GM13976 (cell line): ENCODE results near the gene PCED1B.

Source experiments
- DNase-seq: peaks from one replicate; pipeline ENCODE4 v3.0.0; 2012; ENCODE audit warnings: low spot score
- CTCF ChIP-seq: IDR thresholded peaks from 2 replicates; pipeline ENCODE4 v1.5.1; 2012; ENCODE audit warnings: borderline replicate concordance, mild to moderate bottlenecking; ENCODE audit not compliant: insufficient read depth; ENCODE audit errors: extremely low read depth, missing control alignments, control extremely low read depth
- in situ Hi-C: fragments of 300-500 bp; cut with MboI; formaldehyde crosslinking; loops from one replicate; pipeline ENCODE4 v1.12.0; 2022; ENCODE audit warnings: low sequenced_read_pairs, mixed read lengths, inconsistent platforms; ENCODE audit not compliant: unreplicated experiment

Gene PCED1B

DNA sequence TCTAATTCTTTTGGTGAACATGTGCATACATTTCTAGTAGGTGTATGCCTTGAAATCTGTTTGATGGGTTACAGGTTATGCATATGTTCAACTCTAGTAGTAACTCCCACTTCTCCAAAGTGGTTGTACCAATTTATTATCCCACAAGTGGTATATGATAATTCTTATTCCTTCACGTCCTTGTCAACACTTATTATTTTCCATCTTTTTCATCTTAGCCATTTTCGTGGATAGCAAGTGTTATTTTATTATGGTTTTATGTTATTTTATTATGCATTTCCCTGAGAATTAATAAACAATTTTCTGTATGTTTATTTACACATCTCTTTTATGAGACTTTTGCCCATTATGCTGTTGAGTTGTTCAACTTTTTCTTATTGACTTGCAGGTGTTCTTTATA lies 11.6 kb downstream of the PCED1B start:
- no peak for TF ChIP-seq CTCF
- in situ Hi-C loops = no loop called here
- DNase-seq = no peak

DNA sequence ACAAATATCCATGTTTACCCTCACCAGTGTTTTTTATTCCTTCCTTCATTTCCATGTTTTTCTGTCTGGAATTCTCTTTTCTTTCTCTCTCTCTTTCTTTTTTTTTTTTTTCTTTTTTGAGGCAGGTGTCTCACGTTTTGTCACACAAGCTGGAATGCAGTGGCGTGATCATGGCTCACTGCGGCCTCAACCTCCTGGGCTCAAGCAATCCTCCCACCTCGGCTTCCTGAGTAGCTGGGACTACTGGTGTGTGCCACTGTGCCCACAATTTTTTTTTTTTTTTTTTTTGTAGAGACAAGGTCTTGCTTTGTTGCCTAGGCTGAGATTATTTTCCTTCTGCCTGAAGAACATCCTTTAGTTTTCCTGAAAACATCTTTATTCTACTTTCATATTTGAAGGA lies 15.4 kb downstream of the PCED1B start:
- TF ChIP-seq CTCF = no peak
- no peak for DNase-seq
- in situ Hi-C loops = no loop called here

GRCh38 chr12:47095446-47096236 lies 16.2 kb downstream of the PCED1B start:
- no peak for DNase-seq
- no peak for TF ChIP-seq CTCF
- in situ Hi-C loops = no loop called here

- no peak for DNase-seq
- in situ Hi-C loops = no loop called here
- TF ChIP-seq CTCF = no peak
Observed at GRCh38 chr12:47097276-47097896, 18.0 kb downstream of the PCED1B start.

DNA sequence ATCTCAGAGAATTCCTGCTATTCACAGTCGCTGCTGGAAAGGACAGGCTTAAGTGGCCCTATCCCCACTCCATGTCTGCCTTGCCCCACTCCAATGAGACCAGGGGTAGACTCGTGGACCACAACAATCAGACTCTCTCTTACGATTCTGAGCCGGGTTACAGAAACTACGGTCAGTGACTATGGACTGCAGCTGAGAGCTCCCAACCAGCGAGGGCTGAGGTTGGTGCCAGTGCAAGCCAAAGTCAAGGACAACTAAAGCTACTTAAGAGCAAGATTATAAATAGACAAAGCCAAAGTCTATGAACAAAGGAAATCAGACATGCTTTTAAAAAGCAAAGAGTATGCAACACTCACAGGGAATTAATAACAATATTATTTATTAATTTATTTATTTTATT lies 18.7 kb downstream of the PCED1B start:
- TF ChIP-seq CTCF = no peak
- no peak for DNase-seq
- in situ Hi-C loops = no loop called here

GRCh38 chr12:47099610-47100009 lies 20.2 kb downstream of the PCED1B start:
- DNase-seq = no peak
- in situ Hi-C loops = no loop called here
- no peak for TF ChIP-seq CTCF

- in situ Hi-C loops = no loop called here
- TF ChIP-seq CTCF = no peak
- DNase-seq = no peak
Observed at GRCh38 chr12:47100160-47100559, 20.7 kb downstream of the PCED1B start.
